Endothelial cell of umbilical vein (primary cell): ENCODE data around the gene DGCR8. TPM values are rescaled to one million over a fixed set of nuclear protein-coding genes. Genes with fewer than 3 reads are reported as not detected.

Source experiments
- BruUV-seq: library from RNA; stranded (reverse); fragments of 400-500 nt; replicated peaks from 2 replicates; lab custom pipeline; 2021; lab: Mats Ljungman, UMichigan
- CTCF ChIA-PET: fragments of 300-600, 350-600 bp; sonication (Branson Sonifier 250); formaldehyde crosslinking; loops from one replicate; lab custom pipeline; 2021; ENCODE audit warnings: antibody characterized with exemption, inconsistent platforms; lab: Charles Lee
- POLR2A ChIA-PET: fragments of 300-600, 350-600 bp; sonication (Branson Sonifier 250); formaldehyde crosslinking; loops from one replicate; lab custom pipeline; 2021; ENCODE audit warnings: antibody characterized with exemption, inconsistent platforms; lab: Charles Lee
- DNase-seq: peaks from one replicate; pipeline ENCODE4 v3.0.0-alpha.2; 2011; ENCODE audit warnings: low read depth, low spot score
- FAIRE-seq: peaks from 2 replicates; lab custom pipeline; 2011; peaks lifted over from hg19 to GRCh38; lab: Jason Lieb, UNC
- H2AFZ ChIP-seq: 2 replicates; pipeline ENCODE4 v1.6.0; 2012; ENCODE audit warnings: low read depth, low read length, control low read depth, inconsistent platforms
- H3K27ac ChIP-seq: 2 replicates; pipeline ENCODE4 v1.5.1; 2011; ENCODE audit warnings: low read depth, mild to moderate bottlenecking, control low read depth, low read length, moderate library complexity; ENCODE audit not compliant: insufficient read depth
- H3K27me3 ChIP-seq, 2 experiments: 2 replicates each; pipeline versions ENCODE4 v1.6.0 to v1.6.1; 2011; ENCODE audit warnings: low read length in 2 of 2, mixed read lengths in 1 of 2; ENCODE audit not compliant: control insufficient read depth in 2 of 2, insufficient read depth in 2 of 2
- H3K36me3 ChIP-seq, 2 experiments: 2 replicates in 1 of 2; 3 replicates in 1 of 2; pipeline ENCODE4 v1.5.1; 2011; ENCODE audit warnings: low read length in 2 of 2, mild to moderate bottlenecking in 1 of 2, moderate library complexity in 1 of 2; ENCODE audit not compliant: control insufficient read depth in 2 of 2, insufficient read depth in 2 of 2; ENCODE audit errors: extremely low read depth in 1 of 2
- H3K4me1 ChIP-seq: 3 replicates; pipeline ENCODE4 v1.5.1; 2011; ENCODE audit warnings: mild to moderate bottlenecking, low read length; ENCODE audit not compliant: control insufficient read depth, insufficient read depth; ENCODE audit errors: extremely low read depth
- H3K4me2 ChIP-seq: 2 replicates; pipeline ENCODE4 v1.6.1; 2011; ENCODE audit warnings: low read length, control low read depth, mixed read lengths; ENCODE audit not compliant: insufficient read depth
- H3K4me3 ChIP-seq, 3 experiments: fragments of 200-600 bp in 1 of 3; sonication (generic), shearing (Covaris generic) in 1 of 3; replicated peaks in 1 of 3; 2 replicates each; pipeline ENCODE4 v1.5.1; 2011 to 2016; ENCODE audit warnings: control low read depth in 3 of 3, low read length in 3 of 3, mild to moderate bottlenecking in 2 of 3, inconsistent platforms in 1 of 3, low read depth in 1 of 3, moderate library complexity in 1 of 3; ENCODE audit not compliant: insufficient read depth in 1 of 3
- H3K79me2 ChIP-seq: 2 replicates; pipeline ENCODE4 v1.6.0; 2012; ENCODE audit warnings: low read length, inconsistent platforms; ENCODE audit not compliant: control insufficient read depth, insufficient read depth
- H3K9ac ChIP-seq: replicated peaks from 2 replicates; pipeline ENCODE3; 2011; ENCODE audit warnings: low read length, control low read depth; ENCODE audit not compliant: insufficient read depth; ENCODE audit errors: extremely low read depth
- H3K9me1 ChIP-seq: replicated peaks from 3 replicates; pipeline ENCODE4 v1.6.0; 2011; ENCODE audit warnings: mild to moderate bottlenecking, low read length; ENCODE audit not compliant: control insufficient read depth, insufficient read depth; ENCODE audit errors: extremely low read depth
- H3K9me3 ChIP-seq: replicated peaks from 2 replicates; pipeline ENCODE4 v1.5.1; 2012; ENCODE audit warnings: low read length, inconsistent platforms; ENCODE audit not compliant: control insufficient read depth, insufficient read depth
- H4K20me1 ChIP-seq: replicated peaks from 2 replicates; pipeline ENCODE3; 2011; ENCODE audit warnings: mild to moderate bottlenecking, low read length; ENCODE audit not compliant: control insufficient read depth, insufficient read depth; ENCODE audit errors: extremely low read depth
- CTCF ChIP-seq, 2 donors: IDR thresholded peaks; 1 replicate in 1 of 2; 2 replicates in 1 of 2; pipeline ENCODE4 v1.5.1; 2011; ENCODE audit warnings: low read length in 2 of 2, mild to moderate bottlenecking in 2 of 2, moderate library complexity in 2 of 2, control low read depth in 1 of 2, inconsistent platforms in 1 of 2, low read depth in 1 of 2; ENCODE audit not compliant: insufficient read depth in 1 of 2; ENCODE audit errors: extremely low read depth in 1 of 2
- EZH2 ChIP-seq: IDR thresholded peaks from 2 replicates; pipeline ENCODE4 v1.6.1; 2012; ENCODE audit warnings: borderline replicate concordance, low read depth, mild to moderate bottlenecking, moderate library complexity, low read length, inconsistent platforms; ENCODE audit not compliant: severe bottlenecking
- FOS ChIP-seq: IDR thresholded peaks from 2 replicates; pipeline ENCODE4 v1.6.1; 2011; ENCODE audit warnings: mild to moderate bottlenecking, low read length, moderate library complexity, borderline replicate concordance; ENCODE audit not compliant: insufficient read depth
- GATA2 ChIP-seq: IDR thresholded peaks from 2 replicates; pipeline ENCODE4 v1.7.0; 2011; ENCODE audit warnings: low read depth, mild to moderate bottlenecking, moderate library complexity, mixed read lengths, low read length; ENCODE audit not compliant: insufficient read length, insufficient read depth
- JUN ChIP-seq: IDR thresholded peaks from 2 replicates; pipeline ENCODE4 v1.6.1; 2011; ENCODE audit warnings: borderline replicate concordance, low read depth; ENCODE audit not compliant: insufficient read length, insufficient read depth
- MYC ChIP-seq: IDR thresholded peaks from one replicate; pipeline ENCODE4 v1.6.1; 2011; ENCODE audit warnings: mild to moderate bottlenecking, low read depth, low read length
- POLR2A ChIP-seq: IDR thresholded peaks from 2 replicates; pipeline ENCODE4 v1.6.1; 2012; ENCODE audit warnings: low read depth, mild to moderate bottlenecking, control low read depth, low read length
- POLR2AphosphoS5 ChIP-seq: IDR thresholded peaks from 2 replicates; pipeline ENCODE4 v1.6.1; 2012; ENCODE audit warnings: low read depth, mild to moderate bottlenecking, control low read depth, low read length, moderate library complexity; ENCODE audit not compliant: insufficient read depth
- dilution Hi-C: fragments of 300-500 bp; cut with MboI; formaldehyde crosslinking; loops from one replicate; pipeline ENCODE4 v1.15.0; 2019; ENCODE audit warnings: low sequenced_read_pairs; ENCODE audit not compliant: extremely low pct_ligation_motif_present
- intact Hi-C: fragments of 100-400 bp; cut with micrococcal nuclease; formaldehyde crosslinking; loops from one replicate; pipeline ENCODE4 v1.10.0; 2022
- polyA plus RNA-seq, 4 experiments: library from polyadenylated mRNA; depleted of rRNA in 3 of 4; stranded (reverse) in 3 of 4; unstranded in 1 of 4; fragments of >200 nt; gene quantifications; 2 replicates each; pipeline versions ENCODE4 v1.2.1 to v1.2.3, GENCODE V29; 2011 to 2012; ENCODE audit warnings: missing spikeins in 1 of 4
- total RNA-seq: library from RNA; stranded (reverse); gene quantifications from 2 replicates; pipeline ENCODE4 v1.2.3, GENCODE V29; 2021
- TF ChIP-seq, protein P1 (sequence below): IDR thresholded peaks from 2 replicates; pipeline ENCODE4 v1.6.1; 2011; ENCODE audit not compliant: insufficient read depth, insufficient read length

DGCR8 gene
- total and polyA plus RNA-seq, 2 donors (not counting 3 experiments of a cell fraction or from before 2014, with no cell fraction given) = 32.7 to 64.2 TPM

- peaks cover 3 to 18% of the 10 kb centered on the region in 2 experiments for H3K36me3 ChIP-seq
- CTCF ChIA-PET = no interaction called here
- H3K9me3 ChIP-seq = no peaks in the 10 kb centered on the region
- H3K27me3 ChIP-seq = no peaks in the 10 kb centered on the region
- dilution Hi-C loops (no loop called here), intact Hi-C loops (no loop called here)
- H3K4me1 ChIP-seq = no peaks in the 10 kb centered on the region
- no TSS peak for BruUV-seq
- peaks cover 2% of the 10 kb centered on the region for H3K79me2 ChIP-seq
- H4K20me1 ChIP-seq = no peaks in the 10 kb centered on the region
- H3K9ac ChIP-seq = no peak overlapping the region
- FAIRE-seq (no peak), DNase-seq (no peak)
- POLR2A ChIA-PET = no interaction called here
- H2AFZ ChIP-seq = no peak overlapping the region
- no peak overlapping the region for H3K4me3 ChIP-seq
- TF ChIP-seq, protein P1, sequence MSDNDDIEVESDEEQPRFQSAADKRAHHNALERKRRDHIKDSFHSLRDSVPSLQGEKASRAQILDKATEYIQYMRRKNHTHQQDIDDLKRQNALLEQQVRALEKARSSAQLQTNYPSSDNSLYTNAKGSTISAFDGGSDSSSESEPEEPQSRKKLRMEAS = no peak
- no peak for TF ChIP-seq POLR2A
- TF ChIP-seq CTCF (IDR thresholded peaks at IDR 0.05; ENCODE audit: extremely low read depth in 1 of 2, insufficient read depth in 1 of 2, low read depth in 1 of 2, low read length in 2 of 2) = no peak
- TF ChIP-seq POLR2AphosphoS5 = no peak
- no peak for TF ChIP-seq JUN
- no peak for TF ChIP-seq FOS
- no peak for TF ChIP-seq EZH2
- no peak for TF ChIP-seq MYC
- TF ChIP-seq GATA2 = no peak
- no peak overlapping the region for H3K4me2 ChIP-seq
- H3K27ac ChIP-seq = no peak overlapping the region
- no peaks in the 10 kb centered on the region for H3K9me1 ChIP-seq
Measured at GRCh38 chr22:20143883-20144665, 64.0 kb downstream of the DGCR8 start.
